ENCODE results near the gene INSR.

INSR gene

DNA sequence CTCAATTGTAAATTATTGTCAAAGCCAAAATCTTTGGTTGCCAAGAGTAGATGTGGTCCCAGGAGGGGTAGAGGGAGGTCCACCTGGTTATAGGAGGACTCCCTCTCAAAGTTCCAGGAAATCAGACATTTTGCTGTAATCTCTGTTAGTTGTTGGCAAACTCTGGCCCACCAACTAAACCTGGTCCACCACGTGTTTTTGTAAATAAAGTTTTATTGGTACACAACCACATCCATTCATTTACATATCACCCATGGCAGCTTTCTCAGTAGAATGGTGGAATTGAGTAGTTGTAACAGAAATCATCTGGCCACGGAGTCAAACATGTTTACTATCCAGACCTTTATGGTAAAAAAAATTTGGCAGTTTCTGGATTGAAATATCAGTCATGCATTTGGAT is 154.1 kb downstream of the INSR start:
- DNase-seq (ENCODE audit: low spot score), result no peak

DNA sequence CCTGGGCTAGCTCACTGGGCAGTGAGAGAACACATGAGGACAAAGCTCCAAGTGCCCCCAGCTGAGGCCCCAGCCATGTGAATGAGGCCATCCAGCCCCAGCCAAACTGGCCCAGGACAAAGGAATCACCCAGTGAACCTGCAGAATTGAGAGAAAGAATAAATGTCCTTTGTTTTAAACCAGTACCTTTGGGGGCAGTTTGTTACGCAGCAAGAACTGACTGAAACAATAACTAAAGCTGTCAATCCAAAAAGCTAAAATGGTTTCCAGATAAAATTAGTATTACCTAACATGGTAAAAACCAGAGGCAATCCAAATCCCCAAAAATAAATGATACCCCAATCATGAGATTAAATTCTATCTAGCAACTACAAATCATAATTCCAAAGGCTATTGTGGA is 155.1 kb downstream of the INSR start:
- DNase-seq (ENCODE audit: low spot score), result no peak

DNA sequence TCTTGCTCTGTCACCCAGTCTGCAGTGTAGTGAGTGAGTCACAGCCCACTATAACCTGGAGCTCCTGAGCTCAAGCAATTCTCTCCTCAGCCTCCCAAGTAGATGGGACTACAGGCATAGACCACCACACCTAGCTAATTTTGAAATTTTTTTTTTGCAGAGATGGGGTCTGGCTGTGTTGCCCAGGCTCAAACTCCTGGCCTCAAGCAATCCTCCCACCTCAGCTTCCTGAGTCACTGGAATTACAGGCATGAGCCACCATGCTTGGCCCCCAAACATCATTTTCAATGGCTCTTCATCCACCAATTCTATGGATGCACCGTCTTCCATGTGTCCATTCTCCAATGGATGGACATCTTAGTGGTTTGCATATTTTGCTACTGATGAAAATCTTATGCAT is 155.8 kb downstream of the INSR start:
- DNase-seq (ENCODE audit: low spot score), result no peak

DNA sequence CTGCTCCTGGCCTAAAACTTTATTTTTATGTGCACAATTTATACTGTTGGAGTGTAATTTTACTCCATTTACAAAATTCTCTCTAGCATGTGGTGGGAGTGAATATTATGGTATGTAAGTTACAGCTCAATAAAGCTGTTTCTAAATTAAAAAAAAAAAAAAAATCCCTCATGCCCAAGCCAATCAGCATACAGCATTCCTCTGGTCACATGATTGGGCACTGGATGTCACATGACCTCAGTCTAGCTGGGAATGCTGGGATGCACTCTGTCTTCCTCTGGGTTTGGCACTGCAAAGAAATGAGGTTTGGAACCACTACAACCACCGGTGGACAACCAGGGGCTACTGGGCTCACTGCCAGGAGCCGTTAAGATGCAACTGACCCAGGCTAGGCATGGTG is 157.1 kb downstream of the INSR start:
- no peak for DNase-seq (ENCODE audit: low spot score)

DNA sequence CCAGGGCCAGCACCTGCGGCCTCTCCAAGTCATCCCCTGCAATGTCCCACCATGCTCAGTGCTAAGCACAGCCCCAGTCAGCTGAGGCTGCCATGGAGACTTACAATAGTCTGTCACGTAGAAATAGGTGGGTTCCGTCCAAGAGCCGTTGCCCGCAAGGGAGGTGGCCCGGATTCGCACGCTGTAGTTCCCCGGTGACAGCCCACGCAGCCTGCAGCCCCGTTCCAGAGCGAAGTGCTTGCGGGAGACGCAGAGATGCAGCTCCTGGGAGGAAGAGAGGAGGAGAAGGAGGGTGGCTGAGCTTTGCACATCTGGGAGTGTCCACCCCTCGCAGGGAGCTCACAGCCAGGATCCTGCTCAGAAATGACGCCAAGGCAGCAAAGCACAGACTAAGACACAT is 162.2 kb downstream of the INSR start:
- no peak for DNase-seq (ENCODE audit: low spot score)

DNA sequence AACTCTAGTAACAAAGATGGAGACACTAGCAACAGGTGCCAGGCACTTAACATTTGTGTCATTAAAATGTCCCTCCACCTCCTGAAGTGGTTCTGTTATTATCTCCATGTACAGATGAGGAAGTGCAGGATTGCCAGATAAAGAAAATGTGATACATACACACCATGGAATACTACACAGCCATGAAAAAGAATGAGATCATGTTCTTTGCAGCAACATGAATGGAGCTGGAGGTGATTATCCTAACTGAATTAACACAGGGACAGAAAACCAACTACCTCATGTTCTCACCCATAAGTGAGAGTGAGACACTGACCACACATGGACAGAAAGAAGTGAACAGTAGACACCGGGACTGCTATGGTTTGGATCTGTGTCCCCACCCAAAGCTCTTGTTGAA is 164.2 kb downstream of the INSR start:
- DNase-seq (ENCODE audit: low spot score), result no peak

DNA sequence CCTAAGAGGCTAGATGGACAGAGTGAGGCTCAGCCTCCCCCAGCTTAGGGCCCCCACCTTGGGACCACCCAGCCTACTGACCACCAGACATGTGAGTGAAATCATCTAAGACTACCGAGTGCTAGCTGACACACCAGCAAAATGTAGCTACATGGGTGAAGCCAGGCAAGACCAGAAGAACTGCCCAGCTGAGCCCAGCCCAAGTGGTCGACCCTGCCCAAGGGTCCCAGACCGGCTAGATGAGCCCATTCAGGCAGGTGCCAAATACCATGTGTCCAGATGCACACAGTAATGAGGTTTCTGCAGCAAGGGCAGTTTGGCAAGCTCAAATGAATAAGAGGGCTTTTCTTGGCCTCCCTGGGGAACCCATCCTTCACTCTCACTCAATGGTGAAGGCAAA is 168.1 kb downstream of the INSR start:
- DNase-seq (ENCODE audit: low spot score), result no peak

DNA sequence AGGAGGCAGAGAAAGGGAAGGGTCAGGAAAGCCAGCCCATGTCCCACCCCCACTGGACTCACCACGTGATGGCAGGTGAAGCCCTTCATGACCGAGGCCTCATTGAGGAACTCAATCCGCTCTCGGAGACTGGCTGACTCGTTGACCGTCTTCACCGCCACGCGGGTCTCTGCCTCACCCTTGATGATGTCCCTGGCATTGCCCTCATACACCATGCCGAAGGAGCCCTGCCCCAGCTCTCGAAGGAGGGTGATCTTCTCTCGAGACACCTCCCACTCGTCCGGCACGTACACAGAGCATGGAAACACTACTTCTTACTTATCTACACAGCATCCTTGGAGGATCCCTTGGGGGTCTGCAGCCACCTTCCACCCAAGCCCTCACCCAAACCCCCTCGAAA is 169.0 kb downstream of the INSR start:
- no peak for DNase-seq (ENCODE audit: low spot score)

DNA sequence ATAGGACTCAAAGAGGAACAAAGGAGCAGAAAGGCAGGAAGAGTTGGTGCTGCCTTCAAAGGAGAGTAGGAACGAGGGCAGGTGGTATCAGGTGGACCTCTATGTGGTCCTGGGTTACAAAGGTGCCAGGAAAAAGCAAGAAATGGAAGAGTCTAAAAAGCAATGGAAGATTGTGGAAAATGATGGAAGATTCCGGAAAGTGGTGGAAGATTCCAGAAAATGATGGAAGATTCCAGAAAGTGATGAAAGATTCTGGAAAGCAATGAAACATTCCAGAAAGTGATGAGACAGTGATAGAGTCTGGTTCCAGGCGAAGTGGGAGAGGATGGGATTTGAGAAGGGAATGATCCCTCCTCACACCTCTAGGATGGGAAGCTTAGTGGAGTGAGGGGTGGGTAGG is 169.4 kb downstream of the INSR start:
- no peak for DNase-seq (ENCODE audit: low spot score)

DNA sequence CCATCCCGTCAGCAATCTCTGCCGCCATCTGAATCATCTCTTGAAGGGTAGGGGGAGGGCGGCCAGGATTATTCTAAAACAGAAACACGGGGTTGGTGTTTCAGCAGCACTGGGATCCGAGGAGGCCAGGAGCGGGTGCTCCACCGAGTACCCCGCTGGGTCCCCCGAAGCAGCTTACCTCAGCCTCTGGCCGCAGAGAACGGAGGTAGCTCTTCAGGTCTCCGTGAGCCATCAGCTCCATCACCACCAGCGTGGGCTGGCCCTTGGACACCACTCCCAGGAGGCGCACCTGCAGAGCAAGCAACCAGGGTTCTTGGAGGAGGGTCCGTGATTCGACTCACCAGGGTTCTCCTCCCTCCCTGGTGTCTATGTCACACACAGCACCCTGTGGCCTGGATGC is 171.5 kb downstream of the INSR start:
- DNase-seq (ENCODE audit: low spot score), result no peak

DNA sequence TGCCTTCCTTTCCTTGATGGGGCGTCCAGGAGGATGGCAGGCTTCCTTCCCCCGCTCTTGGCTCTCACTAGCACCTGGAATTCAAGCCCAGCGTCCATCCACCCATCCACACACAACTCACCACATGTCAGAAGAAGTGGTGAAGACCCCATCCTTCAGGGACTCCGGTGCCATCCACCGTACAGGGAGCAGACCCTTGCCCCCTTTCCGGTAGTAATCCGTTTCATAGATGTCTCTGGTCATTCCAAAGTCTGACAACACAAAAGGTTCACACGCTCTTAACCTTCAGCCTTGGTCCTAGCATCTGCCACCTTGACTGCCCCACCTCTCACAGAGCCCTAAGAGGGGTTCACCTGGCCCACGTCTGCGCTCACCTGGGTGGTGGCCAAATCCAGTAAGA is 173.7 kb downstream of the INSR start:
- no peak for DNase-seq (ENCODE audit: low spot score)

DNA sequence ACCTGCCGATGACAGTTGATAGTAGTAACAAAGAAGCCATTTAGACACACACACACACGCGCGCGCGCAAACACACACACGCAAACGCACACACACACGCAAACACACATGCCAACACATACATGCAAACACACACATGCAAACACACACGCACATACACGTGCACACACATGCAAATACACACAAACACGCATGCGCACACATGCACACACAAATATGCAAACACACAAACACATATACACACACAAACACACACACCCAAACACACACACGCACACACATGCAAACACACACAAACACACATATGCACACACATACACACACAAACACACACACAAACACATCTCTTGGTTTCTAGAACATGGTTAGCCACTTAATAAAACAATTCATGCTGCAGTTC is 174.6 kb downstream of the INSR start:
- DNase-seq (ENCODE audit: low spot score), result no peak

DNA sequence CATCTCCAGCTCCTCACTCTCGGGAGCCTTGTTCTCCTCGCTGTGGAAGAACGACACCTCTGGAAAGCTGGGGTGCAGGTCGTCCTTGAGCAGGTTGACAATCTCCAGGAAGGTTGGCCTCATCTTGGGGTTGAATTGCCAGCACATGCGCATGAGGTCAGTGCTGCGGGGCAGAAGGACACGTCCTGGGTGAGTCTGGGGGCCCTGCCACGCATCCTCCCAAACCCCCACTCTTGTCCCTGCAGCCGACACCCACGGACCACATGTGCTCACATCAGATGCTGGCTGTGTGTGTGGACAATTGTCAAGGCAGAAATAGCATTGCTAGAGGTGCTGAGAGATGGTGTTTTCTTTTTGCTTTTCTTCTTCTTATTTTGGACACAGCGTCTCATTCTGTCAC is 177.0 kb downstream of the INSR start:
- DNase-seq (ENCODE audit: low spot score), result no peak

DNA sequence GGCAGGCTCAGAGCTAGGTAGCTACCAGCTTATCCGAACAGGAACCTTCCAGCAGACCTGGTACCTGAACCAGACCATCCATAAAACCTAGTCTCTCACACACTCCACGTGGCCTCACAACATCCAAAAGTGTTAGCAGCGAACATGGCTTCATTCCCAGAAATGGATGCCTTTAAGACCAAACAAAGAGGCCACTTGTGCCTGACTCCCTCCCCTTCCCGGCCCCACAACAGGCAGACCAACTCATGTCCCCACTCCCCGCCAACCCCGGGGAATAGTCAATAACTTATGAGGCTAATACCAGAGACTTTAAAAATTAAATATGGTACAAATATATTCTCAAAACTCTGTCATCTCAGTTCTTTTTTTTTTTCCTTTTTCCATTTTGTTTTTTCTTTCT is 178.5 kb downstream of the INSR start:
- no peak for DNase-seq (ENCODE audit: low spot score)

DNA sequence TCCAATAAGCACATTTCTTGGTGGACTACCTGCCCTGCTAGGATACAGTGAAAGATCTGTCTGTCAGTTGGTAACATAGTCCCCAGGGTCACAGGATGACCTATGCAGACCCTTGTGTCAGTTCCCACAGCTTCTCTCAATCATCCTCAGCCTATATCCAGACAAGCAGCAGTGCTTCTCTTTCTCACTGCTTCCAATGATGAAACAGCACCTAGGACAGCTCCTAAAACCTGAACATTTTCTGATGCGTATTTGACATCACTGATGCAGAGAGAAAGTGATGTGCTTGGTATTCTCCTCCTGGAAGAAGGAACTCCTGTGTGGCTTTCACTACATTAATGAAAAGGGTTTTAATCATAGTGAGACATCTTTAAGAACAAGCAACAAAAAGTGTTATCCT is 181.0 kb downstream of the INSR start:
- DNase-seq (ENCODE audit: low spot score), result no peak

DNA sequence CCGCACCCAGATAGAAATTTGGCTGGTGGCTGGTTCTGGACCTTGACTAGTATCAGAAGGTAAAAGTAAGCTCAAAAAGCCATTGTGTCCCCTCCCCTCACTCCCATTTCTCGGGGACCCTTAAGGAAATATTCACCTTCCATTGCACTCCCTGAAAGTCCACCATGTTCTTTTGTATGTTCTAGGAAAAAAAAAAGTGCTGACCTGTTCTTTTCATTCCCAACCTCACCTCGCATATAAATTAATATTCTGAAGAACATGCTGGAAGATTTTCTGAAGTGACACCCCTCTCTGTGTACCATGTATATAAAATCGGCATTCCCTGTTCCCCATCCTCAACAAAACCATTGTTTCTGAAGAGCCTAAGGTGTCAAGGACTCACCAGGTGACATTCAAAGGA is 181.5 kb downstream of the INSR start:
- no peak for DNase-seq (ENCODE audit: low spot score)

DNA sequence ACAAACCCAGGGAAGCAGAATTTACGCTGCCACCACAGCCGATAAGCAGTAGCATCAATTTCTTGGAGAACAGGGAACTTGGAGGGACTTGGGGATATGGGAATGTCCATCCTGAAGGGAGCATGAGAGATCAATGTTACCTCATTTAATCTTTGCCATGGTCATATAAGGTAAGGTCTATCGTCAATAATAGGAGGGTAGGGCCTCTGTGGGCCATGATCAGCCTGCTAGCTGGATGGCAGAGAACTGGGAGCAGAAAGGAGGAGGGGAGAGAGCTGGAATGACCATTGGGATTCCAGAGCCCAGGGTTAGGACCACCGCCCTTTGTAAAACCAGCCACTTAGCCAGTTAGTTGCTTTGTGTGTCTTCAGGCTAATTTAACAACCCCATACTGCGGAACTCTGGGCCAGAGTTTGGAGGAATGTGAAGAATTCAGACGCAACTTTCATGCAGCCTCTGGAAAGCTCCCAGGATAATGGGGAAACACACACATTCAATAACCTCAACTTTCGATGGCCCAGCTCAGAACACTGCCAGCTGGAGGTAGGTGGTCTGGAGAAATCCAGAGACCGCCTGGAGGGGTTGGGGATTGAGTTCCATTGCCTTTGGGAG is 184.4 kb downstream of the INSR start:
- DNase-seq (ENCODE audit: low spot score), result peak; percentile 22

DNA sequence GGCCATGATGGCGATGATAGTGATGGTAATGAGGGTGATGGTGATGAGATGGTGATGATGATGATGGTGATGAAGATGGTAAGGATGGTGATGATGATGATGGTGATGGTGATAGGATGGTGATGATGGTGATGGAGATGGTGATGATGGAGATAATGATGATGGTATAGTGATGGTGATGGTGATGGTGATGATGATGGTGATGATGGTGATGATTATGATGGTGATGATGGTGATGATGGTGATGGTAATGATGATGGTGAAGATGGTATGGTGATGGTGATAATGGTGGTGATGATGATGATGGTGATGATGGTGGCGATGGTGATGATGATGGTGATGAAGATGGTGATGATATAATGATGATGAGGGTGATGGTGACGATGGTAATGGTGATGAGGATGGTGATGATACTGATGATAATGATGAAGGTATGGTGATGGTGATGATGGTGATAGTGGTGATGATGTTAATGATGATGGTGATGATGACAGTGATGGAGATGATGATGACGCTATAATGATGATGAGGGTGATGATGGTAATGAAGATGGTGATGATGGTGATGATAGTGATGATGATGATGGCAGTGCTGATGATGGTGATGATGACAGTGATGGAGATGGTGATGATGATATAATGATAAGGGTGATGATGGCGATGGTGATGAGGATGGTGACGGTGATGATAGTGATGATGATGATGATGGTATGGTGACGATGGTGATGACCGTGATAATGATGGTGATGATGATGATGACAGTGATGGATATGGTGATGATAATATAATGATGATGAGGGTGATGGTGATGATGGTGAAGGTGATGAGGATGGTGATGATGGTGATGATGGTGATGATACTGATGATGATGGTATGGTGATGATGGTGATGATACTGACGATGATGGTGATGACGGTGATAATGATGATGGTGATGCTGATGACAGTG is 187.2 kb downstream of the INSR start:
- DNase-seq (ENCODE audit: low spot score), result no peak

DNA sequence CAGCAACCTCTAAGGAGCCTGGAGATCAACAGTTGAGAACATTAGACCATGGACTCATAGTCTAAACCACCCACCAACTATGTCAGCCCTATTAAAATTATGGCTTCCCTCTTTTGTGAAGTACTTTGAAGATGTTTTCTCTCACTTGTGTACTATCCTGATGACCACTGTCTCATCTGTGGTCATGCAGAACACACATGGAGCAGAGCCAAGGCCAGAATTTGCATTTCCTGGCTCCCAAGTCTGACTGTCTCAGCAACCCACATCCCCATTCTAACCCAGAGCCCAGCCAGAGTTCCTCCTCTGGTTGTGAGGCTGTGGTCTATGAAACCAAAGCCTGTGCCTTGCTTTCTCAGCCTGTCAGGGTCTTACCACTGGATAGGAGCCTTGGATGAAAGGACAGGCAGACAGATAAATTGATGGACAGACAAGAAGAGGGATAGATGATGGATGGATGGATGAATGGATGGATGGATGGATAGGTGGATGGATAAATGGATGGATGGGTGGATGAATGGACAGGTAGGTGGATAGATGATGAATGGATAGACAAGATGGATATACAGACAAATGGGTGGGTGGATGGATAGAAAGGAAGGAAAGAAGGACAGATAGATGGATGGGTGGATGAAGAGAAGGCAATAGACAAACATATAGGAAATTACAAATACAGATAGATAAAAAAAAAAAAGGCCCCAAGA is 189.3 kb downstream of the INSR start:
- no peak for DNase-seq (ENCODE audit: low spot score)

DNA sequence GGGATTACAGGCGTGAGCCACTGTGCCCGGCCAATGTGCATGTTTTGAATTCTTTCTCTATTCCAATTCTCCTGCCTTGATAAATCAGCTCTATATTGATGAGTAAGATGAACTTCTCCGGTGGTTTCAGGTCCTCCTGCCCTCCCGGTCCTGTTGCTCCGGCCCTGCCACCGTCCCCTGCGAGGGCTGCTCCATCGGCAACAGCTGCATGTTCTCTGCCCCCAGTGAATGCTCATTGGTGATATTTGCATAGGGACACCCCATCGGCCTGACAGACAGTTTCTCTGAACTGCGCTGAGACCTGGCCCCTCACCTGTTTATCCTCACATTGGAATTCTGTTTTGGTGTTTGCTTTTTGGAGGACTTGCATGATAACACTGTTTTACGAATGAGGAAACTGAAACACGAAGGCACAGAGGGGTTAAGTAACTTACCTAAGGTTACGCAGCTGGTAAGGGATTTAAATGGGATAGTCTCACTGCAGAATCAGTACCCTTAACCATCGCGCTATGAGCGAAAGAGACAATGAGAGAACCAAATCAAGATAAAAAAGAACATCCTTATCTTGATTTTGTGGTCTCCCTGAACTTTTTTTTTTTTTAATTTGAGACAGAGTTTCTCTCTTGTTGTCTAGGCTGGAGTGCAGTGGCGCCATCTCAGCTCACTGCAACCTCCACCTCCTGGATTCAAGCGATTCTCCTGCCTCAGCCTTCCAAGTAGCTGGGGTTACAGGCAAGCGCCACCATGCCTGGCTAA is 192.5 kb downstream of the INSR start:
- peak; percentile 22 for DNase-seq (ENCODE audit: low spot score)

DNA sequence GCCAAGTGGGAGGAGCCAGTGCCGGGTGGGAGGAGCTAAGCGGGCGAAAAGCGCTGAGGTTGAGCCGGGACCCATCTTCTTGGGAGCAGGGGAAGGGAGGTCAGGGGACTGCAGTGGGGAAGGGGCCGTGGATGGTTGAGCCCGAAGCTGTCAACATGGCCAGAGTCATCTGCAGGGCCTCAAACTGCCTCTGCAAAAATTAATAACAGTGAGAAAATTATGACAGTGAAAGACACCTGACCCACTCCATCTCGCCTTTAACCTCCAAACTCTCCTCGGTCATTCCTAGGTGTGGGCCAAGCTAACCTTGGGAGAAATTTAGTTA is 194.7 kb downstream of the INSR start:
- DNase-seq (ENCODE audit: low spot score), result no peak

Data from HuH-7.5 (cell line).